VCaP (cell line): ENCODE results near the gene E2F8.
"Not testable (repeated sequence)": the region's sequence is repeated elsewhere in the genome, so short reads cannot be mapped to it uniquely, and the experiment has no call there.

Experiments used
- H3K27ac ChIP-seq: fragments of 450-650 bp; 2 replicates; pipeline ENCODE4 v1.5.1; 2017
- TF ChIP-seq, protein P1 (sequence below): fragments of 450-650 bp; conservative IDR thresholded peaks from 2 replicates; pipeline ENCODE4 v1.5.1; 2017; ENCODE audit warnings: mild to moderate bottlenecking, moderate library complexity

Gene E2F8

DNA sequence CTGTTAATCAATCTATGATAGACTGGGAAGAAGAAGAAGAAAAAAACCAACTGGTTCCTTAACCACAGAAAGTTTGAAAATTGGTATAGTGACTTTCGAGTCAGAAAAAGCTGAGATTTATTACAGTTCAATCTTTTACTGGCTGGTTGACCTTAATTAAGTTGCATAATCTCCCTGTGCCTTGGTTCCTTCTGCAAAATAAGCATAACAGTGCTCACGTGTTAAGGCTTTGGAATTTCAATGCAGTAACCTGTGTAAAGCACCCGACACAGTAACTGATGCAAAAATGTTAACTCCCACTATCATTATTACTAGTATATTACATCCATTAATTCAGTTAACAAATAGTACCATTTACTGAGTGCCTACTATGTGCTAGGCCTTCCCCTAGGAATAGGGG lies 22.6 kb upstream of the E2F8 start:
- H3K27ac ChIP-seq: no peak overlapping the region
- TF ChIP-seq, protein P1, sequence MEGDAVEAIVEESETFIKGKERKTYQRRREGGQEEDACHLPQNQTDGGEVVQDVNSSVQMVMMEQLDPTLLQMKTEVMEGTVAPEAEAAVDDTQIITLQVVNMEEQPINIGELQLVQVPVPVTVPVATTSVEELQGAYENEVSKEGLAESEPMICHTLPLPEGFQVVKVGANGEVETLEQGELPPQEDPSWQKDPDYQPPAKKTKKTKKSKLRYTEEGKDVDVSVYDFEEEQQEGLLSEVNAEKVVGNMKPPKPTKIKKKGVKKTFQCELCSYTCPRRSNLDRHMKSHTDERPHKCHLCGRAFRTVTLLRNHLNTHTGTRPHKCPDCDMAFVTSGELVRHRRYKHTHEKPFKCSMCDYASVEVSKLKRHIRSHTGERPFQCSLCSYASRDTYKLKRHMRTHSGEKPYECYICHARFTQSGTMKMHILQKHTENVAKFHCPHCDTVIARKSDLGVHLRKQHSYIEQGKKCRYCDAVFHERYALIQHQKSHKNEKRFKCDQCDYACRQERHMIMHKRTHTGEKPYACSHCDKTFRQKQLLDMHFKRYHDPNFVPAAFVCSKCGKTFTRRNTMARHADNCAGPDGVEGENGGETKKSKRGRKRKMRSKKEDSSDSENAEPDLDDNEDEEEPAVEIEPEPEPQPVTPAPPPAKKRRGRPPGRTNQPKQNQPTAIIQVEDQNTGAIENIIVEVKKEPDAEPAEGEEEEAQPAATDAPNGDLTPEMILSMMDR: no peak

DNA sequence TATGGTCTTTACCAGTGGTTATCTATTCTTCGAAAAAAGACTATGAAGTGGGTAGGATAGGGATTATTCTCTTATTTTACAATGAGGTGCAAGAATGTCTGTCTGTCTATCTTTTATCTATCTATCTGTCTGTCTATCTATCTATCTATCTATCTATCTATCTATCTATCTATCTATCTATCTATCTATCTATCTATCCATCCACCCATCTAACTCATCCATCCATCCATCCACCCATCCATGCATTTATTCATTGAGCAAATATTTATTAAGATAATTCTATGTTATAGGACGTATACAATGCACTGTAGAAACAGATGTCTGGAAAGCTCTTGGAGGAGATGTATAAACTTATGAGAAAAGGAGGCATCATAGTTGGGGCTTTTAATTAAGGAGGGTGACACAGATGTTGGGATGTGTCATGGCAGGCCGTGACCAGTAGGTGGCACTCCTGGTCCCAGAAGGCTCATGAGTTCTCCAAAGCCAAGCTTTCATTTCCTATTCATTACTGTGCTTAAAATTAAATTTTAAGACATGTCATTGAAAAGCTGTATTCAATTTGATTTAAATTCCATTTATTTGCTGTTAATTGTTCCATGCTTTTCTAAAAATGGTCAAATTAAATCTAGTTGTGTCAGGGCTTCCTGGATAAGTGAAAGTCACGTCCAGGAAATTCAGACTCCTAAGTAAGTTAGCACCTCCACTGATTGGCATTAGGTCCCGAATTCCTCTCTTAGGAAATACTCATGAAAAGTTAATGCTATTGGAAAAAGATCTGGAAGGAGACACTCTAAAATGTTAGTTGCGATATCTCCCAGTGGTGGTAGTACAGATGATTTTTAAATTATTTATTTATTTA lies 19.0 kb upstream of the E2F8 start:
- TF ChIP-seq, protein P1: peak; percentile 96
- H3K27ac ChIP-seq: no peak overlapping the region

DNA sequence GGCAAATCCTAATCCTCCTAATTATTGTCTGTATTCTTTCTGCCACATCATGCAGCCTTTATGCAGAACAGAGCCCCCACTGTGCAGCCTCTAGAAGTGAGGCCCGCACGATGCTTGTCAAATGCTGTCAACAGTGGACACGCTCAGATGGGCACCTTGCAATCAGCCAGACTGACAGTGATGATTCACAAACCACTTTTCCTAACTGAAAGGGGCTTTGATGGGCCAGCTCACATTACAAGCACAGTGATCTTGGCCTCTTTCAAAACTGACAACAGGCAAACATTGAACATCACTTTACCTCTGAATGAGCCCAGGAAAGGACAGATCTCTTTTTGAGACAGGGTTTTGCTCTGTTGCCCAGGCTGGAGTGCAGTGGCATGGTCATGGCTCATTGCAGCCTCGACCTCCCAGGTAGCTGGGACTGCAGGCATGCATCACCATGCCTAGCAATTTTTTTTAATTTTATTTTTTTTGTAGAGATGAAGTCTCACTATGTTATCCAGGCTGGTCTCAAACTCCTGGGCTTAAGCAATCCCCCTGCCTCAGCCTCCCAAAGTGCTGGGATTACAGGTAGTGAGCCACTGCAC lies 18.0 kb upstream of the E2F8 start:
- H3K27ac ChIP-seq: no peak overlapping the region
- TF ChIP-seq, protein P1: no peak

DNA sequence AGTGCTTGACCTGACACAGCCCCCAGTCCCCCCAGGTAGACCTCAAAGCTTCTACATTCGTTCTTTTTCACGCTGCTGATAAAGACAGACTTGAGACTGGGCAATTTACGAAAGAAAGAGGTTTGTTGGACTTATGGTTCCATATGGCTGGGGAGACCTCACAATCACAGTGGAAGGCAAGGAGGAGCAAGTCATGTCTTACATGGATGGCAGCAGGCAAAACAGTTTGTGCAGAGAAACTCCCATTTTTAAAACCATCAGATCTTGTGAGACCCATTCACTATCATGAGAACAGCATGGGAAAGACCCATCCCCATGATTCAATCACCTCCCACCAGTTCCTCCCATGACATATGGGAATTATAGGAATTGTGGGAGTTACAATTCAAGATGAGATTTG lies 13.7 kb upstream of the E2F8 start:
- H3K27ac ChIP-seq: not testable (repeated sequence)

DNA sequence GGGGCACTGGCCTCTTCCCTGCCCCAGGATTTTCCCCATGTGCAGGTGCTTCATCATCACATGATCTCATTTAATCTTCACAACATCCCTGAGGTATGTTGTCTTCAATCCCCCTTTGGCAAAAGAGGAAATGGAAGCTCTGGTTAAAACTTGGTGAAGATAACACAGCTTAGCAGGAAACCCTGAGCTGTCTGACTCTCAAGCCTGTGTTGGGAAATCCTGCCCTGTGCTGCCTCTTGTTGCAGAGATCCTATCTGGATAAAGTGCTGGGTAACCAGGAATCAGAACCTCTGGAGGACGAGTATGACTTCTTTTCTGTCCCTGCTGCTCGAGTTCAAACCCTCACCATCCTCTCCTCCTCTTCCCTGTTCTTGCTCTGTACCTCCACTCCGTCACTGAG lies 13.1 kb upstream of the E2F8 start:
- TF ChIP-seq, protein P1: no peak
- H3K27ac ChIP-seq: no peak overlapping the region

DNA sequence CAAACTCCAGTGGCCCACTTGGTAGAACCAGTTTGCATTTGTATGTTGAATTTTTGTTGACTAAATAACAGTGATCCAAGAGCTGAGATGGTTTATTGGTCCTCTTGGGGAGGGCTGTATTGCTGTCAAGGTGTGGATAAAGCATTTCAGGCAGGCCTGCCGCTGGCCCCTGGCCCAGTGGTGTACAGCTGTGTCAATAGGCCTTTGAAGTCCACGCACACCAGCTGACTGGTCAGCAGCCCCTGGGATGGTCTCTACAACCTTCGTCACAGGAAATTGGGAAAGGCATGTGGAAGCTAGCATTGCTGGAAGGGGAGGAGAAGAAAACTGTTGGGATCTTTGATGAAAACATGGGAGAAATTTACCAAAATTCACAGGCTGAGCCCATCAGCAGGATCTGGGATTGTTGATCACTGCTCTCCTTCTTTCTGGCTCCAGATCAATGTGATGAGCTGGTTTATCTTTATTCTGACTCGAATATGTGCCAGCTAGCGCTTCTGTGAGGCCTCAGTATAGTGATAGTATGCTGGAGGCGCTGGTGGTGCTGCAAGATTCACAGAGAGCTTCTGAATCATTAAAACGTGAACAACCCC lies 12.5 kb upstream of the E2F8 start:
- TF ChIP-seq, protein P1: no peak
- peak overlapping the region; percentile 29; the same call in 1 of the 2 replicates for H3K27ac ChIP-seq

DNA sequence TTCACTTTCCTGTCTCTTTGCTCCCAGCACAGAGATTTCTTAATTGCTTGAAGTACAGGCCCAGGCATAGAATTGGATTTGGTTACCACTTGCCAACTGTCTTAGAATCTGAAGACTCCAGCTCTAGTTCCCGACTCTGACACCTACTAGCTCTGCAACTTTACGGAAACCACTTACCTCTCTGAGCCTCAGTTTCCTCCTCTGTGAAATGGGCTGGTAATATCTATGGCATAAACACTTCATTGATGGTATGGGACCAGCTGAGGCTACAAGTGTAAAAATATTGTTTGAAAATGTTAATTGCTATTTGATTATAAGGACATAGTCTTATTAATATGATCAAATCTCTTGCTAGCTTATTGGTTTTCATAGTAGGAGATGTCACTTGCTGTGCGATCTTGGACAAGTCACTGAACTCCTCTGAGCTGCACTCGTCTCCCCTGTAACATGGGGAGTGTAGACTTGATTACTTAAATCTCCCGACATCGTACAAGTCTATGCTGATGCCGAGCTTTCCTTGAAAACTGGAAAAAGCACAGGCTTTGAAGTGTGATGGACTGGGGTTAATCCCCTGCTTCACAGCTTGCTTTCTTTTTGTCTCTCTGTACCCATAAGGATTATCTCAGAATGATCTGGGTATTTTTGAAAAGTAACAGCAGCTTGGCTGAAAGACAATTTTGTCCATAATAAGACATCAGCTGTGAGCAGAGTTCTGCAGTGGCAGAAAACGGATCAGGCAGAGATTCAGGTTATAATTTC lies 11.8 kb upstream of the E2F8 start:
- TF ChIP-seq, protein P1: no peak
- H3K27ac ChIP-seq: peak overlapping the region; percentile 29; the same call in 1 of the 2 replicates
